Esophagus muscularis mucosa (tissue), 3 donors: ENCODE data around the gene MORC2.

Experiments
- POLR2A ChIP-seq: fragments of 450-650 bp; IDR thresholded peaks from one replicate; pipeline ENCODE4 v1.6.1; 2017; ENCODE audit warnings: antibody characterized with exemption, moderate library complexity, mild to moderate bottlenecking, low read depth
- TF ChIP-seq, protein P1 (sequence below), 3 experiments: fragments of 200-600 bp in 2 of 3; fragments of 450-650 bp in 1 of 3; sonication (generic) in 2 of 3; IDR thresholded peaks; one replicate each; pipeline ENCODE4 v1.5.1; 2017 to 2019; ENCODE audit warnings: antibody characterized with exemption in 3 of 3, mild to moderate bottlenecking in 2 of 3, moderate library complexity in 1 of 3

DNA sequence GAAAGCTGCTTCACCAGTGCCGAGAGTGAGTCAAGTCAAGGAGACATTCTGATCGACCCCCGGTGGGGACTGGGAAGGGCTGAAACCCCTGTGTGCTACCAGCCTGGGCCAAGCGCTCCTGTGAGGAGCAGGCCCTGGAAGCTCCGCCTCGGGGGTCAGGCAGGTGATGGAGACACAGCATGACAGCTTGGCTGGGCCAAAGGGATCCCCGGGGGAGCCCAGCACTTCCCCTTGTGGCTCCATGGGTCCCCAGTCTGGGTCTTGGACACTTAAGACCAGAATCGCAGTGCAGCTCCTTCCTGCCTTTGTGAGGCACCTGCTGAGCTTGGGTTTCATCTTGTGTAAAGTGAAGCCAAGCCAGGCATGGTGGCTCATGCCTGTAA lies 89.2 kb downstream of the MORC2 start:
- TF ChIP-seq, protein P1, sequence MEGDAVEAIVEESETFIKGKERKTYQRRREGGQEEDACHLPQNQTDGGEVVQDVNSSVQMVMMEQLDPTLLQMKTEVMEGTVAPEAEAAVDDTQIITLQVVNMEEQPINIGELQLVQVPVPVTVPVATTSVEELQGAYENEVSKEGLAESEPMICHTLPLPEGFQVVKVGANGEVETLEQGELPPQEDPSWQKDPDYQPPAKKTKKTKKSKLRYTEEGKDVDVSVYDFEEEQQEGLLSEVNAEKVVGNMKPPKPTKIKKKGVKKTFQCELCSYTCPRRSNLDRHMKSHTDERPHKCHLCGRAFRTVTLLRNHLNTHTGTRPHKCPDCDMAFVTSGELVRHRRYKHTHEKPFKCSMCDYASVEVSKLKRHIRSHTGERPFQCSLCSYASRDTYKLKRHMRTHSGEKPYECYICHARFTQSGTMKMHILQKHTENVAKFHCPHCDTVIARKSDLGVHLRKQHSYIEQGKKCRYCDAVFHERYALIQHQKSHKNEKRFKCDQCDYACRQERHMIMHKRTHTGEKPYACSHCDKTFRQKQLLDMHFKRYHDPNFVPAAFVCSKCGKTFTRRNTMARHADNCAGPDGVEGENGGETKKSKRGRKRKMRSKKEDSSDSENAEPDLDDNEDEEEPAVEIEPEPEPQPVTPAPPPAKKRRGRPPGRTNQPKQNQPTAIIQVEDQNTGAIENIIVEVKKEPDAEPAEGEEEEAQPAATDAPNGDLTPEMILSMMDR (IDR thresholded peaks at IDR 0.05) = no peak
- no peak for TF ChIP-seq POLR2A
